HG03097 (cell line): Measurements from ENCODE around the gene KCNJ11.
"Not testable (repeated sequence)": the region's sequence is repeated elsewhere in the genome, so short reads cannot be mapped to it uniquely, and the experiment has no call there.

Experiments
- ATAC-seq: cut with Tn5 transposase; IDR thresholded peaks from one replicate; pipeline ENCODE4 v1.9.1; 2021; ENCODE audit not compliant: unreplicated experiment, low FRiP score

Gene KCNJ11

DNA sequence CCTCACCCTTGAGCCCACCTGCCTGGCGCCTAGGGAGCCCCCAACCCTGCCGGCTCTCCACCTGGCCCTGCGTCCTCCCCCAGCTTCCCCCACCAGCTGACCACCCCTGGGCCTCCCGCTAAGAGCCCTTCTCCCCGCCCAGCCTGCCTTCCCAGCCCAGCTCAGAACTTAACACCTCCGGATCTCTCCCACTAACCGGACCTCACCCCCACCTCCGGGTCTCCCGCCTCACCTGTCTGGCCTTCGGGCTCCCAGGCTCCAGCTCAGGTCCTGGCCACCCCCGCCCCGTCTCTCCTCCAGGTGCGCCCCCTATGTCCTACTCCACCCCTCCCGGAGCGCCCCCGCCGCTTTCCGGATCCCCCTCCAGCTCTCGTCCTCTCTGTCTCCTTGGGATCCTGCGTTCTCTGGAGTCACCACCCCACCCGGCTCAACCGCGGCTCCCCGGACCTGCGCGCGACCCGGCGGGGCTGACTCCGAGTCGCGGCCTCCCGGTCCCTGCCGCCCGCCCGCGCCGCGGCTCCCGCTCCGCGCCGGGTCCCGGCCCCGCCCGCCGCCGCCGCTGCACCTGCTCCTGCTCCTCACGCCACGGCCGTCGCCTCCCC is at the start of gene KCNJ11:
Gene KCNJ11, minus strand, starts transcription at position 51 of the 602 bp plus-strand sequence. CDS start 568 bp downstream, outside the sequence.
- ATAC-seq, result no peak

DNA sequence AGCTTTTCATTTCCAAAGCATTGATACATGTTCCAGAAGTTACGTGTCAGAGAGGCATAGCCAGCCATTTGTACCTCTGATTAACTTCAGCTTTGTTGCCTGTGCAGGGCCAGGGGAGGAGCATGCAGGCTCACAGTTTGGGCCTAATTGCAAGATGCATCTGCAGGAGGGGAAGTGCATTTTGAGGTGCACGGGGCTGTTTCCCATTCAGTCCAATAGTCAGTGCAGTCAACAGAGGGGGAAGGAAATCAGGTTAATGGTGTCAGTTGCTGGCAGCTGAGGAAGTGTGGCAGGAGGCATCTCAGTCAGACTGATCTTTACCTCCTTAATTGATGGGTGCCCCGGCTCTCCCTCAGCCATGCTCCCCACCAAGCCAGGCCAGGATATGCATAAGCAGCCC is 48.9 kb upstream of the KCNJ11 start:
- no peak for ATAC-seq

DNA sequence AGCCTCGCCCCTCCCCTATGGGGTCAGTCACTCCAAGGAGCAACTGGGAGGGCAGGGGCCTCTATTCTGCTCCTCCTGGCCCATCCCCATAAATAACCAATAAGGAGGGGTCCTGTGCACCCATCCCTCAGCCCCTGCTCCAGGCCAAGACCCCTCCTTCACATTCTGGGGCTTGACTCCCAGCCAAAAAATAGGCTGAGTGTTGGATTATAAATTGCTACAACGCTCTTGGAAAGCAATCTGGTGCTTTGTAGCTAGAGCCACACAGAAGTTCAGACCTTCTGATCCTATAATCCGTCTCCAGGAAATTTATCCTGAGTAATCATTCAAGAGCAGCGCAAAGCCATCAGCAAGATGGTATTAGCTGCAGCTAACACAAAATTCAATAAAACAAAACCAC is 45.6 kb upstream of the KCNJ11 start:
- ATAC-seq, result no peak

DNA sequence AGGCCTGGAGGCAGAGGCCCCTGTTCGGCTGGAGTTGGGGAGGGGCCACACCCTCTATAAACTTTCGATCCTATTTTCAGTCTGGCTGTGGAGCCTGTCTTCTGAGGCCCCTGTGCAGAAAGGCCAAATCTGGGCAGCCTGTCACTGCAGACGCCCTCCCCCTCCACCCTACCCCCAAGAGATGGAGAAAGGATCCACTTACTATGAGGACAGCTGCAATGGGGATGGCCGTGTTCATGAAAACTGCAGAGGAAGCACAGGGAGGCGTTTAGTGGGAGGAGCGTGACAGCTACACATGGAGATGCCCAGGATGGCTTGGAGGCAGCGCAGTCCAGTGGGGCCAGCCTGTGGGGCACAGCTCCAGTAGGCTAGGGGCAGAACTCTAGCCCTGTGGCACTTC is 43.5 kb upstream of the KCNJ11 start:
- ATAC-seq, result no peak

DNA sequence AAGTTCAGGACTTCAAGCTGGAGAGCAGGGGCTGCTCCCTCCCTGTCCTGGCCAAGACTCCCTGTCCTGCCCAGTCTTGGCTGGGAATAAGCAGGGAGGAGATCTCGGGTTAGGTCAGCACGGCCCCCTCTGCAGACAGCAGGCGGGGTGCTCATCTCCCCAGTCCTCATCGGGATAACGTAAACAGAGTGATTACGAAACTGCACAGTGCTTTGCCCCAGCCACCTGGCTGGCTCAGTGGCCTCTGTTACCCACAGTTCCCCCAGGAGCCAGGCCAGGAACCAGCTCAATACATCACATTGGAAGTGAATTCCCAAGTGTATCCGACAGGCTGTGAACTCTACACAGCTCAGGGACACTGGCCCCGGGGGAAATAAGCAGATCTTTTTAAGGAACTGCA is 42.7 kb upstream of the KCNJ11 start:
- no peak for ATAC-seq

DNA sequence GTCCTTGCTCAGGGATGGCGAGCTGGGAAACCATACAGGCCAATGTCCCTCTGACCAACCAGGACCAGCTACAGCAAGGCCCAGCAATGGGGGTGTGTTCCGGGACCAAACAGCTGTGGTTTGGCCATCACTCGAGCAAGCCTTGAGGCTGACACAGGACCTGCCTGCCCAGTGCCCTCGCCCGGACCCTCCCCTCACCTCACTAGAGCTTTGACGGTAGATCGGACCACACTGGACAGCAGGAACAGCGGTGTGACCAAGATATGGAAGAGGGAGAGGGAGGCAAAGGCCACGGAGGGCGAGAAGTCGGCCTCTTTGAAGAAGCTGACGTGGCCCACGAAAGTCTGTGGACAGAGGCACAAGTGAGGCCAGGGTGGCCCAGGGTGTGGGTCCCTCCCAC is 42.2 kb upstream of the KCNJ11 start:
- no peak for ATAC-seq

DNA sequence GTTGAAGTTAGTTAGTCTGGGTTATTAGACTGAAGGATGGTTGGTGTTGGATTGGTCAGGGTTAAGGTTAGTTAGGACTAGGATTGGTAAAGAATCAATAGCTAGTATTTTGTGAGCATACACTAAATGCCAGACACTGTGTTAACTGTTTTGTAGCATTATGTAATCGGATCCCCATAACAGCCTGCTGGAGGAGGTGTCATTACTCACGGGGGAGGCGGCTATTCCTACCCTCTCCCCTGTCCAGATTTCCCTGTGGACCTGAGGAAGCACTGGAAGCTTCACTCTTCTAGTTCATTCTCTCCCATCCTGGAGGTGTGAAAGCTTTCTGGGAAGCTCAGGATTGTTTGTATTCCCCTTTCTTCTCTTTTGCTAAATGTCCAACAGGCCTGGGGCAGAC is 40.5 kb upstream of the KCNJ11 start:
- ATAC-seq, result no peak

DNA sequence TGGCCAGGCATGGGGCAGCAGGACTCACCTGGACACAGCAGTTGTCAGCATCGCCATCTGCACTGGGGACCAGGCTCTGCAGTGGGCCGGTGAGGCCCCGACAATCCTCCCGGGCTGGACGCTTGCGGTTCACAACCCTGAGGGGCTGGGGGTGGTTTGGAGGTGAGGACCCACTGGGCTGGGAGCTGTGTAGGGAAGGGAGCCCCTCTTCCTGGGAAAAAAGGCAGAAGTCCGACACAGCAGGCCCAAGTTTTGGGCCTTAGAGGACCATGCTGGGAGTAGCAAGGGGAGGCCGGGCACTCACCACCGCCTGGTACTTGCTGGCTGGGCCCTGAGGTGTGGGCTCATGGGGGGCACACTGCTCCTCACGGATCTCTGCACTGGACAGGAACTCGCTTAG is 39.8 kb upstream of the KCNJ11 start:
- no peak for ATAC-seq

DNA sequence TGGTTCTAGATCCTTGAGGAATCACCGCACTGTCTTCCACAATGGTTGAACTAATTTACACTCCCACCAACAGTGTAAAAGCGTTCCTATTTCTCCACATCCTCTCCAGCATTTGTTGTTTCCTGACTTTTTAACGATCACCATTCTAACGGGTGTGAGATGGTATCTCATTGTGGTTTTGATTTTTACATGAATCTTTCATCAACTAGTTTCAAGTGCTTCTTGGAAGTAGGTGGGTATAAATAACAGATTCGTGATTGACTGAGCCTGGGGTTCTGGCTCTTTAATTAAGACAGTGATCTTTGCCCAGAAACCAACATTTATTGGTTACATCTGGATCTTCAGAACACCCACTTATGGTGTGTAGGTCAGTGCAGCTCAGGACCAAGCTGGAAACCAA is 37.8 kb upstream of the KCNJ11 start:
- not testable (repeated sequence) for ATAC-seq

DNA sequence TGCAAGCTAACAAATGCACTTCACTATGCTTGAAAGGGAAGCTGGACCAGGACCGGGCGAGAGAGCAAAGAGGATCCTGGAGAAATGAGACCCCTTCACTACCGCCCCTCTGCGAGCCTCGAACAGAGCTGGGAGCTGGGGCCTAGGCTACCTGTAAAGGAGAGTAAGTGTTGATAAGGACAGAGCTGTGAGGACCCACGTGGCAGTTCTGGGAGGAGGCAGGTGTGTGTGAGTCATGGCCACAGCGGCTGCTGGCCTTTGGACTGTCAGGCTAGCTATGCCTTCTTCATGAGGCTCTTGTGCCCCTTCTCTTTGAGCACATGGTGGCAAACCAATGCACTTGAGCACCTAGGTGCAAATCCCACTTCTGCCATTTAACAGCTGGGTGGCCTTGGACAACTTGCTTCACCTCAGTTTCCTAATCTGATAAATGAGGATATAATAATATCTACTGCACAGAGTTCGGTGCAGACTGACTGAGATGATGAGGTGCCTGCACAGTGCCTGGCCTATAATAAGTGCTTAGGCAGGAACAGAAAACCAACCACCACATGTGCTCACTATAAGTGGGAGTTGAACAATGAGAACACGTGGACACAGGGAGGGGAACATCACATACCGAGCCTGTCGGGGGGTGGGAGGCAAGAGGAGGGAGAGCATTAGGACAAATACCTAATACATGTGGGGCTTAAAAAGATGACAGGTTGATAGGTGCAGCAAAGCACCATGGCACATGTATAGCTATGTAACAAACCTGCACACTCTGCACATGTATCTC is 35.3 kb upstream of the KCNJ11 start:
- no peak for ATAC-seq

DNA sequence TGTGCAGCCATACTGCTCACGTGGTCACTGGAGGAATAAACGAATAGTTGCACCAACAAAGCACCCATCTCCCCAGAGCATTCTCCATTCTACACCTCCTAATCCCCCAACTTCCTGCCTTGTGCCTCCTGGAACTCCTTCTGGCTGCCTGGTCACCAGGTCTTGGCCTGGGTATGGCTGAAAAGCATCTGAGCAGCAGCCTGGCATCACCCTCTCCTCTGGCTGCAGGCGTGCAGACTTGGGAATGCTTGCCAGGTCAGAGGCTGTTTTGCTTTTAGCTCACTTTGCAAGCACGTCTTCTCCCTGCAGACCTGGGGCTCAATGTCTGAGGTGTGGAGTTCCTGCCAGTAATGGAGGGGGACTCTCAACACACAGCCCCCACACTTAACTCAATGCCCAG is 33.3 kb upstream of the KCNJ11 start:
- ATAC-seq, result no peak

DNA sequence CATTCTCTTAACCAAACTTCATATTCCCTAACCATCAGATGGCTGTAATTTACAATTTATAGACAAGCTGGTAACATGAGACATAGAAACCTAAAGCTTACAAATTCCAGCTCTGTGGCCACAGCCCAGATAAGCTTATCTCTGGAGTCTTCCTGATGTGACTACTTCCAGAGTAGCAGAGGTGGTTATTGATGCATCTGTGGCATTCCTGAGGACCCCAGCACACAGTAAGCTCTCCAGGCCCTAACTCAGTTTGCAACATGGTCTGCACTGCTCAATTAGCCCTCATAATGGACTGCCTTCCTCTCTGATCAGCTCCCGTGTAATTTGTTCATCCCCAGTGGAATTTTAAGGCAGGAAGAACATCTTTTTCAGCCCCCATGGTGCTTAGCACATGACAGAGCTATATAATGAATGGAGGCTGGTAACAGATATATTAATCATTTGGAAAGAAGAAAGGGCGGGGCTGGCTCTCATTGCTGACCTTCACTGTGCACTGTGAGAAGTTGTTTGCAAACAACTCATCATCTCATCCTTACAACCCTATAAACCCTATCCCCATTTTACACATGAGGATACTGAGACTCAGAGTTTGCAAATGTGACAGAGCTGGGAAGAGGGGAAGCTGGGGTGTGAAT is 30.1 kb upstream of the KCNJ11 start:
- ATAC-seq, result no peak

DNA sequence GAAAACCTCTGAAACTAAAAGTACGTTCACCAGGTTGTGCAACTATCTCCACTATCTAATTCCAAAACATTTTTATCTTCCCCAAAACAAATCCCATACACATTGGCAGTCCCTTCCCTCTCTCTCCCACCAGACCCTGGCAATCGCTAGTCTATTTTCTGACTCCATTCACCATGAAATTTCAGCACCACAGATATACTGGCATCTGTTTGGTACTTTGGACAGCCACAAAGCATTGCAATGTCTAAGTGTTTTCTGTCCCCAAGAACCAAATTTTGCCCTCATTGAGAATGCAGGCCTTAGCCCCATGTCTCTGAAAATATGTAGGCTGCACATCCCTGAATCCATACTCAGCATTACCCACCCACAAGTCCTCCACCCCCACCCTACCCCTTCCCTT is 28.0 kb upstream of the KCNJ11 start:
- ATAC-seq, result no peak

DNA sequence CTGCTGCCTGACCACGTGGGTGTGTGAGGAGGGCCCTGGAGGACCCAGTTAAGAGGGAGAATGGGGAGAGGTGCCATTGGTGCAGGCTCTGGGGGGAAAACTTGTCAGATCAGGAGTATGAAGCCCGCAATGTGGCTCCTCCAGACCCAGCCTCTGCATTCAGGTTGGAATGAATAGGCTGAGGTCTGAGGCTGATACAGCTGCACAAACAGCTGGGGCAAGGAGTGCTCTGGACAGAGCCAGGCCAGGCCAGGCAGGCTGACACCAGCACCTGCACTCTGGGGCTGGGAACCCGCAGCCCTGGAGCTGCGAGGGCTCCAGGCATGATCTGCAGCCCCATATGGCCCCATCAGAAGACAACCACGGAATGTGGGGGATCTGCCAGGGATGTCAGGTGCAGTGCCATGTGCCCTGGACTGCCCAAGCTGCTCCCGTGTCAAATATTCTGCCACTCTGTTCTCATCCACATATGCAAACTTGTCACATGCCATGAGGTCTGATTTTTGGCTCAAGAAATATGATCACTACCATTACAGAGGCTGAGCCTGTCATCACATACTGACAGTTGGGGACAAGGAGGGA is 27.2 kb upstream of the KCNJ11 start:
- ATAC-seq, result no peak

DNA sequence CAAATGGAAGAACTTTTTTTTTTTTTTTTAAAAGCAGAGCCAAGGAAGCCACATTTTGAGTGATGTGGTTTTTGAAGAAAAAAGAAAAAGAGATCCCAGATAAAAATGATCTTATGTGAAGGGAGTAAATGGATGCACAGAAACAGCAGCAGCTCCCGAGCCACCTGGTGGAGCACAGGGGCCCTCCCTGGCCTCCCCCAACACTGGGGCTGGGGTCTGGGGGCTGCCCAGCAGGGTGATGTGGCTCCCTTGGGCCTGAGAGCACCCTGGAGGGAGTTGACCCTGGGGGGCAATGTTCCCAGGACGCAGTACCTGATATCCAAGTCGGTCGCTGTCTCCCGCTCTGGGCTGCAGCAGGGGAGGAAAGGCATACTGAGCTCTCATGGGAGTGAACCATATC is 26.5 kb upstream of the KCNJ11 start:
- no peak for ATAC-seq

DNA sequence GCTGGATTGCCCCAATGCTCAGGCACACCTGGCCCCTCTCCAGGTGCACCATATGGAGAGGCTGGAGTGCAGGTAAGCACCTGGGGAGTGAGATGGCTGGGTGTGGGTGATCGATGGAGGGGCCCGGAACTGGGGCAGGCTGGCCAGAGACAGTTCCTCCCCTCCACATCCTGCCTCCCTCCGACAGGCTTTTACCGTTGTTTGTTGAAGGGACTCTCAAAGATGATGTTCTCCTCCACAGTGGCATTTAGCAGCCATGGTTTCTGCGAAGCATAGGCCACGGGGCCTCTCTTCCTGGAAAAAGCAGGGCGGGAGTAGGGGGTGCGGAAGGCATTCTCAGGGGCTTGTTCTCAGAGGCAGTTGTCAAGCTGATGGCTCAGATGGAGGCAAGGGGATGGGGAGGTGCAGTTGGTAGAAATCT is 25.9 kb upstream of the KCNJ11 start:
- ATAC-seq, result no peak

DNA sequence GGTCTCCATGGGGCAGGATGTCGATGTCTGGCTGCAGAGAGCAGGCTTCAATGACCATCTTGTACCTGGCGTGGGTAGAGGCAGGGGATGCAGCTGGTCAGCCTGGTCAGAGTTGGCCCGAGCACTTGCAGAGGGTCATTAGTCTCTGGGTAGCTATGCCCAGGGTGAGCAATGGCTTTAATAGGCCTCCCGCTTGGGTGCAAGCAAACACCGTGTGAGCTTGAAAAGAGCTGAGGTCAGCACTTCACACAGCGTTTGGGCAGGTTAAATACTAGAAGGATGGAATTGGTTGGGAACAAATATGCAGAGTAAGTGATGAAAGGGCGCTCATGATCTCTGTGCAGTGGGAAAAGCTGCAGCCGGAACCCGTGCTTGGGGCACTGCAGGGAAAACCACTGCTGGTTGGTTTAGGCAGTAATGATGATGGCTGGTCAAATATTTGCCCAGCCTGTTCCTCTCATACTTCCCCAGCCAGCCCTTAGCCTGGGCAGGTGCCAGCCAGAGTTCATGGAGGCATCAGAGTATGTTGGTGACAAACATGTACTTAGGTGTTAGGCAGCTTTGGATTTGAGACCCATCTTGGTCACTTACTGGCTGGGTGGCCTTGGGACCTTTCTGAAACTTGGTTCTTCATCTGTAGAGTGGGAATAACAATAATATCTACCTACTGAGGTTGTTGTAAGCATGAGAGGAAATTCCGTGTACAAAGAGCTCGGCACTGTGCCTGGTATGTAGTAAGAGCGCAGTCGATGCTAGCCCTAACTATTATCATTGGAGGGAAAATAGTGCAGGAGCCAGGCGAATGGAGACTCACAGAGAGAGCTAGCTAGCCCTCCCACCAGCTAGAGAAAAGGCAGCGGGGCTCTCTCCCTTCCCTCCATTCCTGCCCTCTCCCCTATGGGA is 25.2 kb upstream of the KCNJ11 start:
- ATAC-seq, result no peak

DNA sequence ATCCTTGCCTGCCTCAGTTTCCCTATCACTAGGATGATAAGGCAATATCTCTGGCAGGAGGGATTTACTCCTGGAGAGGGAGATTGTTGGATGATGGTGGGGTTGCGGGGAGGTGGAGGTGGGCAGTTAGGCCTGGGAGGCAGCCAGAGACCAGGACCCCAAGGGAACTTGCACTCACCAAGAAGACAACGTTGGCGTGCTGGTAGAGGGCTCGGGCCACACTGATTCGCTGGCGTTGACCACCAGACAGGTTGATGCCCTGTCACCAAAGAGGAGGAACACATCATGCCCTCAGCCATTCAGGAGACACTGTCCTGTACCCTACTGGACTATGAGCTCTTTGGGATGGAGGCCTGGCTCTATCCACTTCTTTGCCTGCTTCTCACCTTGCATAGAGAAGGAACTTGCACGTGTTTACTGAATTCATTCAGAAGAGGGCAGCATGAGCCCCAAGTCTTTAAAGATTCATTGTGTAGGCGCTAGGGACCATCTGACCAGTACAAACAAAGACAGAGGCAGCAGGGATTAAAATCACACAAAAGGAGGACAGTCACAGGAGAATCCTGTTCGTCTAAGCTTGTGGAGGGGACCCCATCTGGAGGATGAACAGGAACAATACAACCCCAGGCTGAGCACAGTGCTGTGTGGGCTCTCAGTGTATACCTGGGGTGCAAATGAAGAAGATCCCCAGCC is 24.2 kb upstream of the KCNJ11 start:
- ATAC-seq, result no peak

DNA sequence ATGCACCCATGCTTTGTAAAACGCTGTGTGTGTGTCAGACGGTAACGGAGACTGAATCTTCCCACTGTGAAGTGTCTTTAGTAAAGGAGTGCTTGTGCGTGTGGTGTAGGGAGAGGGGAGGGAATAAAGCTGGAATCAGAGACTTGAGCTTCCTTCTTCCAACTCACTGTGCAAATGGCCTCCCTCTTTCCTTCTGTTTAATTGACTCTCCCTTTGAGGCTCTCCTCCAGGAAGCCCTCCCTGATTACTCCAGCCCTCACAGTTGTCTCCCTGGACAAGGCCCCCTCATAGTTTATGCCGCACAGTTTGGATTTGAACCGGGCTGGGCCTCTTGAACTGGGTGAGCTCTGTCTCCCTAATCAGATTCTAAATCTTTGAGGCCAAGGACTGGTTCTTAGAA is 23.0 kb upstream of the KCNJ11 start:
- ATAC-seq, result no peak
